Endothelial cell of umbilical vein (primary cell): Measurements from ENCODE around the gene DNAJB1. TPM values are rescaled to one million over a fixed set of nuclear protein-coding genes. Genes with fewer than 3 reads are reported as not detected.
"Not testable (repeated sequence)": the region's sequence is repeated elsewhere in the genome, so short reads cannot be mapped to it uniquely, and the experiment has no call there.

Experiments used
- BruUV-seq: library from RNA; stranded (reverse); fragments of 400-500 nt; replicated peaks from 2 replicates; lab custom pipeline; 2021; lab: Mats Ljungman, UMichigan
- CTCF ChIA-PET: fragments of 300-600, 350-600 bp; sonication (Branson Sonifier 250); formaldehyde crosslinking; loops from one replicate; lab custom pipeline; 2021; ENCODE audit warnings: antibody characterized with exemption, inconsistent platforms; lab: Charles Lee
- POLR2A ChIA-PET: fragments of 300-600, 350-600 bp; sonication (Branson Sonifier 250); formaldehyde crosslinking; loops from one replicate; lab custom pipeline; 2021; ENCODE audit warnings: antibody characterized with exemption, inconsistent platforms; lab: Charles Lee
- DNase-seq: peaks from one replicate; pipeline ENCODE4 v3.0.0-alpha.2; 2011; ENCODE audit warnings: low read depth, low spot score
- FAIRE-seq: peaks from 2 replicates; lab custom pipeline; 2011; peaks lifted over from hg19 to GRCh38; lab: Jason Lieb, UNC
- H2AFZ ChIP-seq: 2 replicates; pipeline ENCODE4 v1.6.0; 2012; ENCODE audit warnings: low read depth, low read length, control low read depth, inconsistent platforms
- H3K27ac ChIP-seq: 2 replicates; pipeline ENCODE4 v1.5.1; 2011; ENCODE audit warnings: low read depth, mild to moderate bottlenecking, control low read depth, low read length, moderate library complexity; ENCODE audit not compliant: insufficient read depth
- H3K27me3 ChIP-seq, 2 experiments: 2 replicates each; pipeline versions ENCODE4 v1.6.0 to v1.6.1; 2011; ENCODE audit warnings: low read length in 2 of 2, mixed read lengths in 1 of 2; ENCODE audit not compliant: control insufficient read depth in 2 of 2, insufficient read depth in 2 of 2
- H3K36me3 ChIP-seq, 2 experiments: 2 replicates in 1 of 2; 3 replicates in 1 of 2; pipeline ENCODE4 v1.5.1; 2011; ENCODE audit warnings: low read length in 2 of 2, mild to moderate bottlenecking in 1 of 2, moderate library complexity in 1 of 2; ENCODE audit not compliant: control insufficient read depth in 2 of 2, insufficient read depth in 2 of 2; ENCODE audit errors: extremely low read depth in 1 of 2
- H3K4me1 ChIP-seq: 3 replicates; pipeline ENCODE4 v1.5.1; 2011; ENCODE audit warnings: mild to moderate bottlenecking, low read length; ENCODE audit not compliant: control insufficient read depth, insufficient read depth; ENCODE audit errors: extremely low read depth
- H3K4me2 ChIP-seq: 2 replicates; pipeline ENCODE4 v1.6.1; 2011; ENCODE audit warnings: low read length, control low read depth, mixed read lengths; ENCODE audit not compliant: insufficient read depth
- H3K4me3 ChIP-seq, 3 experiments: fragments of 200-600 bp in 1 of 3; sonication (generic), shearing (Covaris generic) in 1 of 3; replicated peaks in 1 of 3; 2 replicates each; pipeline ENCODE4 v1.5.1; 2011 to 2016; ENCODE audit warnings: control low read depth in 3 of 3, low read length in 3 of 3, mild to moderate bottlenecking in 2 of 3, inconsistent platforms in 1 of 3, low read depth in 1 of 3, moderate library complexity in 1 of 3; ENCODE audit not compliant: insufficient read depth in 1 of 3
- H3K79me2 ChIP-seq: 2 replicates; pipeline ENCODE4 v1.6.0; 2012; ENCODE audit warnings: low read length, inconsistent platforms; ENCODE audit not compliant: control insufficient read depth, insufficient read depth
- H3K9ac ChIP-seq: replicated peaks from 2 replicates; pipeline ENCODE3; 2011; ENCODE audit warnings: low read length, control low read depth; ENCODE audit not compliant: insufficient read depth; ENCODE audit errors: extremely low read depth
- H3K9me1 ChIP-seq: replicated peaks from 3 replicates; pipeline ENCODE4 v1.6.0; 2011; ENCODE audit warnings: mild to moderate bottlenecking, low read length; ENCODE audit not compliant: control insufficient read depth, insufficient read depth; ENCODE audit errors: extremely low read depth
- H3K9me3 ChIP-seq: replicated peaks from 2 replicates; pipeline ENCODE4 v1.5.1; 2012; ENCODE audit warnings: low read length, inconsistent platforms; ENCODE audit not compliant: control insufficient read depth, insufficient read depth
- H4K20me1 ChIP-seq: replicated peaks from 2 replicates; pipeline ENCODE3; 2011; ENCODE audit warnings: mild to moderate bottlenecking, low read length; ENCODE audit not compliant: control insufficient read depth, insufficient read depth; ENCODE audit errors: extremely low read depth
- EZH2 ChIP-seq: IDR thresholded peaks from 2 replicates; pipeline ENCODE4 v1.6.1; 2012; ENCODE audit warnings: borderline replicate concordance, low read depth, mild to moderate bottlenecking, moderate library complexity, low read length, inconsistent platforms; ENCODE audit not compliant: severe bottlenecking
- FOS ChIP-seq: IDR thresholded peaks from 2 replicates; pipeline ENCODE4 v1.6.1; 2011; ENCODE audit warnings: mild to moderate bottlenecking, low read length, moderate library complexity, borderline replicate concordance; ENCODE audit not compliant: insufficient read depth
- GATA2 ChIP-seq: IDR thresholded peaks from 2 replicates; pipeline ENCODE4 v1.7.0; 2011; ENCODE audit warnings: low read depth, mild to moderate bottlenecking, moderate library complexity, mixed read lengths, low read length; ENCODE audit not compliant: insufficient read length, insufficient read depth
- JUN ChIP-seq: IDR thresholded peaks from 2 replicates; pipeline ENCODE4 v1.6.1; 2011; ENCODE audit warnings: borderline replicate concordance, low read depth; ENCODE audit not compliant: insufficient read length, insufficient read depth
- MYC ChIP-seq: IDR thresholded peaks from one replicate; pipeline ENCODE4 v1.6.1; 2011; ENCODE audit warnings: mild to moderate bottlenecking, low read depth, low read length
- POLR2A ChIP-seq: IDR thresholded peaks from 2 replicates; pipeline ENCODE4 v1.6.1; 2012; ENCODE audit warnings: low read depth, mild to moderate bottlenecking, control low read depth, low read length
- POLR2AphosphoS5 ChIP-seq: IDR thresholded peaks from 2 replicates; pipeline ENCODE4 v1.6.1; 2012; ENCODE audit warnings: low read depth, mild to moderate bottlenecking, control low read depth, low read length, moderate library complexity; ENCODE audit not compliant: insufficient read depth
- dilution Hi-C: fragments of 300-500 bp; cut with MboI; formaldehyde crosslinking; loops from one replicate; pipeline ENCODE4 v1.15.0; 2019; ENCODE audit warnings: low sequenced_read_pairs; ENCODE audit not compliant: extremely low pct_ligation_motif_present
- intact Hi-C: fragments of 100-400 bp; cut with micrococcal nuclease; formaldehyde crosslinking; loops from one replicate; pipeline ENCODE4 v1.10.0; 2022
- polyA plus RNA-seq, 4 experiments: library from polyadenylated mRNA; depleted of rRNA in 3 of 4; stranded (reverse) in 3 of 4; unstranded in 1 of 4; fragments of >200 nt; gene quantifications; 2 replicates each; pipeline versions ENCODE4 v1.2.1 to v1.2.3, GENCODE V29; 2011 to 2012; ENCODE audit warnings: missing spikeins in 1 of 4
- total RNA-seq: library from RNA; stranded (reverse); gene quantifications from 2 replicates; pipeline ENCODE4 v1.2.3, GENCODE V29; 2021
- TF ChIP-seq, protein P1 (sequence below), 2 donors: IDR thresholded peaks; 1 replicate in 1 of 2; 2 replicates in 1 of 2; pipeline ENCODE4 v1.5.1; 2011; ENCODE audit warnings: low read length in 2 of 2, mild to moderate bottlenecking in 2 of 2, moderate library complexity in 2 of 2, control low read depth in 1 of 2, inconsistent platforms in 1 of 2, low read depth in 1 of 2; ENCODE audit not compliant: insufficient read depth in 1 of 2; ENCODE audit errors: extremely low read depth in 1 of 2
- TF ChIP-seq, protein P2 (sequence below): IDR thresholded peaks from 2 replicates; pipeline ENCODE4 v1.6.1; 2011; ENCODE audit not compliant: insufficient read depth, insufficient read length

The DNAJB1 gene
- total and polyA plus RNA-seq, 2 donors (not counting 3 experiments of a cell fraction or from before 2014, with no cell fraction given) = 58.6 to 59.8 TPM

DNA sequence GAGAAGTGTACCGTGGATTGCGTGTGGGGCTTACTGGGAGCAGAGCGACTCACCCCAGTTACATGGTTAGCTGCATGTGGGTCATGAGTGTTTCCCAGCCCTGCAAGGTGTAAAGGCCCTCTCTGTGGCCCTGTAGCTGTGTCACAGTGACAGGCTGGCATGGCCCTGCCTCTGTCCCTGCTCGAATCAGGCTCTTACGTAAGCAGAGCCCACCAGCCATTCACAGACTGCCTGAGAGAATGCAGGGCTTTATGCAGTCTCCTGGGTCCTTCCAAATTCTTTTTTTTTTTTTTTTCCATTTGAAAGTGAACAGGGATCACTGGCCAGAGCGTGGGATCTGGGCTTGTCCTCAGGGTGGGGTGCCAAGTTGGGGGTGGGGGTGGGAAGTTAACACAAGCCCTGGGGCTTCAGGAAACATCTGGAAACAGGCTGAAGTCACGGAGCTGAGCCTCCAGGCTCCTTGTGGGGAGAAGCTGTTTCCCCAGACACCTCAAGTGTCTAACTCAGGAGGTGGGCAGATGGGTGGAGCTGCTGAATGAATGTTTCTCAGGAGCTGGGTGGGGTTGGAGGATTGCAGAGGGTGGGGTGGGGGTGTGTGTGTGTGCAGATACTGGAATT, 24.6 kb upstream of the DNAJB1 start:
- intact Hi-C loops (no loop called here), dilution Hi-C loops (no loop called here)
- ChIA-PET CTCF (interaction anchor here (0.7 kb wide), 1 partner anchor 326 kb away, joined by 3 read pairs; no protein-coding TSS in a partner anchor), POLR2A (no interaction called here)
- Histone ChIP-seq H3K9me3 (no peaks in the 10 kb centered on the region), H3K27ac (no peak overlapping the region), H3K4me3 (no peak overlapping the region), H2AFZ (no peak overlapping the region), H3K79me2 (peaks cover 6% of the 10 kb centered on the region), H3K36me3 (peaks cover 0 to 1% of the 10 kb centered on the region in 2 experiments), H3K9ac (no peak overlapping the region), H3K4me1 (no peaks in the 10 kb centered on the region), H3K4me2 (no peak overlapping the region), H4K20me1 (no peaks in the 10 kb centered on the region), H3K27me3 (no peaks in the 10 kb centered on the region), H3K9me1 (no peaks in the 10 kb centered on the region)
- DNase-seq (peak; percentile 30), FAIRE-seq (no peak)
- TF ChIP-seq EZH2 = no peak
- no peak for TF ChIP-seq POLR2AphosphoS5
- no peak for TF ChIP-seq GATA2
- no peak for TF ChIP-seq FOS
- TF ChIP-seq, protein P1, sequence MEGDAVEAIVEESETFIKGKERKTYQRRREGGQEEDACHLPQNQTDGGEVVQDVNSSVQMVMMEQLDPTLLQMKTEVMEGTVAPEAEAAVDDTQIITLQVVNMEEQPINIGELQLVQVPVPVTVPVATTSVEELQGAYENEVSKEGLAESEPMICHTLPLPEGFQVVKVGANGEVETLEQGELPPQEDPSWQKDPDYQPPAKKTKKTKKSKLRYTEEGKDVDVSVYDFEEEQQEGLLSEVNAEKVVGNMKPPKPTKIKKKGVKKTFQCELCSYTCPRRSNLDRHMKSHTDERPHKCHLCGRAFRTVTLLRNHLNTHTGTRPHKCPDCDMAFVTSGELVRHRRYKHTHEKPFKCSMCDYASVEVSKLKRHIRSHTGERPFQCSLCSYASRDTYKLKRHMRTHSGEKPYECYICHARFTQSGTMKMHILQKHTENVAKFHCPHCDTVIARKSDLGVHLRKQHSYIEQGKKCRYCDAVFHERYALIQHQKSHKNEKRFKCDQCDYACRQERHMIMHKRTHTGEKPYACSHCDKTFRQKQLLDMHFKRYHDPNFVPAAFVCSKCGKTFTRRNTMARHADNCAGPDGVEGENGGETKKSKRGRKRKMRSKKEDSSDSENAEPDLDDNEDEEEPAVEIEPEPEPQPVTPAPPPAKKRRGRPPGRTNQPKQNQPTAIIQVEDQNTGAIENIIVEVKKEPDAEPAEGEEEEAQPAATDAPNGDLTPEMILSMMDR (IDR thresholded peaks at IDR 0.05; ENCODE audit: extremely low read depth in 1 of 2, insufficient read depth in 1 of 2, low read depth in 1 of 2, low read length in 2 of 2) = no peak
- TF ChIP-seq, protein P2, sequence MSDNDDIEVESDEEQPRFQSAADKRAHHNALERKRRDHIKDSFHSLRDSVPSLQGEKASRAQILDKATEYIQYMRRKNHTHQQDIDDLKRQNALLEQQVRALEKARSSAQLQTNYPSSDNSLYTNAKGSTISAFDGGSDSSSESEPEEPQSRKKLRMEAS = no peak
- TF ChIP-seq MYC = no peak
- no peak for TF ChIP-seq POLR2A
- no peak for TF ChIP-seq JUN
- BruUV-seq = no TSS peak

DNA sequence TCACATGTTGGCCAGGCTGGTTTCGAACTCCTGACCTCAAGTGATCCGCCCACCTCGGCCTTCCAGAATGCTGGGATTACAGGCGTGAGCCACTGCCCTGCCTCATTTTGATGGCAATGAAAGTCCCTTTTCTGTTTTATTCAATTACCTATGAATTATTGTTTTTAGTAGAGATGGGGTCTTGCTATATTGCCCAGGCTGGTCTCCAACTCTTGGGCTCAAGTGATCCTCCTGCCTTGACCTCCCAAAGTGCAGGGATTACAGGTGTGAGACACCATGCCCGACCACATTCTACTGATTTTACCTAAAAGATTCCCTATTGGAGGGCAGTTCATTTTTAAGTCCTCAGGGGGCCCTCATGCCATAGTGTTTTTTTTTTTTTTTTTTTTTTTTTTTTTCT, 23.8 kb upstream of the DNAJB1 start:
- H3K4me3 ChIP-seq, H2AFZ ChIP-seq, H3K9ac ChIP-seq, CTCF ChIA-PET, POLR2A ChIA-PET, H3K9me1 ChIP-seq, H4K20me1 ChIP-seq, H3K36me3 ChIP-seq, H3K9me3 ChIP-seq, H3K4me2 ChIP-seq, H3K27me3 ChIP-seq, H3K79me2 ChIP-seq, DNase-seq, FAIRE-seq, H3K4me1 ChIP-seq, intact Hi-C loops, dilution Hi-C loops, H3K27ac ChIP-seq, BruUV-seq: not testable (repeated sequence)
